ENCODE results near the gene KCNA3. TPM values are rescaled to one million over a fixed set of nuclear protein-coding genes. Genes with fewer than 3 reads are reported as not detected.

The KCNA3 gene
- total RNA-seq, 1 donor from 2014 or later: not detected

DNA sequence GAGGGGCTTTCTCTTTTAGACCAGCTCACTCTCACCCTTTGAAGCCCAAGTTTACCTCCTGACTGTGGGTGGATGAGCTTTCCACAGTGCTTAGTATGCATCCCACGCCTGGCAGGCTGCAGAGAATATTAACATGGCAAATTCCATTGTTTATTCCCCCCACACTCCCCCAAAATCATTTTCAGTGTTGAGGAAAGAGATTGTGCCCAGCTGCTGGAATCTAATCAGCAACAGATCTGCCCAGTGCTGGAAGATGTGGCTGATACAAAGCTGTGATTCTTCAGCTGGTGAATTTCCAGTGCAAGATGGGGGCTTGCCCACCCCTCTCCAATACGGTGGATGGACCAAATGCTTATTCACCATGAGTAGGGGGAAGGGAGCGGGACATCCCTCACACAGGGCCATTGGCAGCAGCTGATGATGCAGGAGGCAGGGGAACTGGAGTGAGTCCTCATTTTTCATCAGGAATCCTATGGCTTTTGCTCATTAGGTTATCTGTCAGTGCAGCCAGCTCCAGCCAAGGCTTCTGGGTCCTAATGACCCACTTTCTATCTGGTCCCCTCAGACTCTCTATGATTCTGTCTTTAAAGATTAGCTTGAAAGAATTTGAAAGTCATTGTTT lies 39.7 kb upstream of the KCNA3 start:
- no peak overlapping the region for H3K4me3 ChIP-seq (ENCODE audit: low read depth, low read length)
- DNase-seq (ENCODE audit: low read depth) (no peak), FAIRE-seq (peak; percentile 89)
- H3K27me3 ChIP-seq (ENCODE audit: control insufficient read depth, insufficient read depth, low read length): no peaks in the 10 kb centered on the region
- H3K36me3 ChIP-seq (ENCODE audit: control insufficient read depth, insufficient read depth, low read length): no peaks in the 10 kb centered on the region
- TF ChIP-seq, protein P1, sequence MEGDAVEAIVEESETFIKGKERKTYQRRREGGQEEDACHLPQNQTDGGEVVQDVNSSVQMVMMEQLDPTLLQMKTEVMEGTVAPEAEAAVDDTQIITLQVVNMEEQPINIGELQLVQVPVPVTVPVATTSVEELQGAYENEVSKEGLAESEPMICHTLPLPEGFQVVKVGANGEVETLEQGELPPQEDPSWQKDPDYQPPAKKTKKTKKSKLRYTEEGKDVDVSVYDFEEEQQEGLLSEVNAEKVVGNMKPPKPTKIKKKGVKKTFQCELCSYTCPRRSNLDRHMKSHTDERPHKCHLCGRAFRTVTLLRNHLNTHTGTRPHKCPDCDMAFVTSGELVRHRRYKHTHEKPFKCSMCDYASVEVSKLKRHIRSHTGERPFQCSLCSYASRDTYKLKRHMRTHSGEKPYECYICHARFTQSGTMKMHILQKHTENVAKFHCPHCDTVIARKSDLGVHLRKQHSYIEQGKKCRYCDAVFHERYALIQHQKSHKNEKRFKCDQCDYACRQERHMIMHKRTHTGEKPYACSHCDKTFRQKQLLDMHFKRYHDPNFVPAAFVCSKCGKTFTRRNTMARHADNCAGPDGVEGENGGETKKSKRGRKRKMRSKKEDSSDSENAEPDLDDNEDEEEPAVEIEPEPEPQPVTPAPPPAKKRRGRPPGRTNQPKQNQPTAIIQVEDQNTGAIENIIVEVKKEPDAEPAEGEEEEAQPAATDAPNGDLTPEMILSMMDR (IDR thresholded peaks at IDR 0.05; ENCODE audit: insufficient read depth, low read length, severe bottlenecking): no peak

DNA sequence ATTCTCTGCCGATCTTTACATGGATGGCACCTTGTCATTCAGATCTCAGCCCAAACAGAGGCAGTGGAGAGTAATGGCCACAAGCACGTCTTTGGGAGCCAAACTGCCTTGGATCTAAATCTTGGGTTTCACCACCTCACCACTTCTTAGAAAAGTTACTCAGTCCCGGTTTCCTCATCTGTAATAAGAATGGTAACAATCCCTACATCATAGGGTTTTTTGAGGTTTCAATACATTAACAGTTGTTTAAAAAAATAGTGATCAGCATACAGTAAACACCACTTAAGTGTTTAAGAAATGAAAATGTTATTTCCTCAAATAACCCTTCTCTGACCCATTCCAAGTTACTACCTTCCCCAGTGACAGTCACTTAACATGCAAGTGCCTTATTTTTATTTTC lies 38.5 kb upstream of the KCNA3 start:
- H3K36me3 ChIP-seq (ENCODE audit: control insufficient read depth, insufficient read depth, low read length): no peaks in the 10 kb centered on the region
- no peaks in the 10 kb centered on the region for H3K27me3 ChIP-seq (ENCODE audit: control insufficient read depth, insufficient read depth, low read length)
- DNase-seq (ENCODE audit: low read depth) (no peak), FAIRE-seq (no peak)
- H3K4me3 ChIP-seq (ENCODE audit: low read depth, low read length): no peak overlapping the region
- TF ChIP-seq, protein P1 (IDR thresholded peaks at IDR 0.05; ENCODE audit: insufficient read depth, low read length, severe bottlenecking): no peak

DNA sequence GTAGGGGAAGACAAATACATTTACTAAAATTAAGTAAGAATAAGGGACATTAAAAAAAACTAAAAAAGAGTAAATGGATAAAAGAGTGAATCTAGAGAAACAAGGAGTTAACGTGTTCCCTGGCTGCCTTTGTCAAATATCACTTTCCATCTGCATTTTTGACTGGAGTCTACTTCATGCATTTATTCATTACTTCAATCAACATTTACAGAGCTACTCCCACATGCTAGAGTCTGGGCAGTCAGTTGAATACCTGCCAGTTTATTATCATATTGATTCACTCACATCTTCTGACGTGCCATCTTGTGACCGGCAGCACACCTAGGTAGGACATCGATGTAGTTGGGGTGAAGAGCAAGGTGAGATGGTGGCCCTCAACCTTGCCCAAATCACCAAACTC lies 35.6 kb upstream of the KCNA3 start:
- FAIRE-seq: no peak
- Histone ChIP-seq H3K4me3 (ENCODE audit: low read depth, low read length) (no peak overlapping the region), H3K36me3 (ENCODE audit: control insufficient read depth, insufficient read depth, low read length) (no peaks in the 10 kb centered on the region), H3K27me3 (ENCODE audit: control insufficient read depth, insufficient read depth, low read length) (no peaks in the 10 kb centered on the region)
- no peak for DNase-seq (ENCODE audit: low read depth)
- TF ChIP-seq, protein P1 (IDR thresholded peaks at IDR 0.05; ENCODE audit: insufficient read depth, low read length, severe bottlenecking): no peak

DNA sequence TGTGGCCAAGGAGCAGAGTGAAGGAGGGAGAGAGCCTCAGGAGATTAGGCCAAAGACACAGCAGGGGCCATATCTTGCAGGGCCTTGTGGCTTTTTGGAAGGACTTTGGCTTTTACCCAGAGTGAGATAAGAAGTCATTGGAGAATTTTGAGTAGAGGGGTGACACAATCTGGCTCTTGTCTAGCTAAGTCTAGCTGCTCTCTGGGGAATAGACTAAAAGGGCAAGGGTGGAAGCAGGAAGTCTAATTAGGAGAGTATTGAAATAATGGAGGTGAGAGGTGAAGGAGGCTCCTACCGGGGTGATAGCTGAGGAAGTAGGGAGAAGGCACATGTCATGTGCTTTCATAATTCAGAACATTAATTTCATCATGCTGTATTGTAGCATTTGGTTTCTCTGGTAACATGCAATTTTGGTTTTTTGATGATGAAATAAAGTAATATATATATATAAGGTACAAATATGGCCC lies 34.3 kb upstream of the KCNA3 start:
- TF ChIP-seq, protein P1 (IDR thresholded peaks at IDR 0.05; ENCODE audit: insufficient read depth, low read length, severe bottlenecking): no peak
- Histone ChIP-seq H3K36me3 (ENCODE audit: control insufficient read depth, insufficient read depth, low read length) (no peaks in the 10 kb centered on the region), H3K27me3 (ENCODE audit: control insufficient read depth, insufficient read depth, low read length) (no peaks in the 10 kb centered on the region), H3K4me3 (ENCODE audit: low read depth, low read length) (no peak overlapping the region)
- DNase-seq (ENCODE audit: low read depth): no peak
- no peak for FAIRE-seq

DNA sequence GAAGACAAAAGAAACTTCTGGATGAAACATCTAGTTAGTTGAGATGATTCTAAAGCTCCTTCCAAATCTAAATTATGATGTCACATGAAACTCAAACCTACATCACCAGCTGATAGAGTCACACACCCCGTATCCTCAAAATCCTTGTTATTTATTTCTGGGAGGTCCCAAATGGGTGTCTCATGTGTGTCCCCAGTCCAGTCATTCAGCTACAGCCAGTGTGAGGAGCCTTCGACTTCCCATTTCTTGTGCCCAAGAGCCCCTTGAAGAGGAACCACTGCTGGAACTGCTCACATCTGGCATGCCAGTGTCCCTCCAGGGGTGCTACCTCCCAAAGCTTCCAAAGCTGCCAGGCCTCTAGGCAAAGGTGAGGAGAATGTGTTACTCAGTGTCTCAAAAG lies 32.5 kb upstream of the KCNA3 start:
- no peak for FAIRE-seq
- TF ChIP-seq, protein P1 (IDR thresholded peaks at IDR 0.05; ENCODE audit: insufficient read depth, low read length, severe bottlenecking): no peak

DNA sequence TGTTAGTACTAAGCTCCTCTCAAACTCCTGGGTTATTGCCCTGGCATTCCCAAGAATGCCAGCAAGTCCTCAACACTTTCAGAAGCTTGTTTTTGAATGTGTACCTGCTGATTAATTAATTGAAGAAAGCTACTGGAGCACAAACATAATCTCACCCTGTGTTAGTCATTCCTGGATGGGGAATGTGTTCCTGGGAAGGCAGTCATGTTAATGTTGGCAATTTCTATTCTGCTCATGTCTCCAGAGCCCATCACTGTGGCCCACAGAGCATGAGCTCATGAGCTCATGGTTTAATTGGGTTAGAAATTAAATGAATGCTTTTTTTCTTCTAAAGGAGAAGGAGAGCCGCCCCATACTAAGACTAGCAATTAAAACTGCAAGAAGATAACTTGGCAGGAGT lies 31.9 kb upstream of the KCNA3 start:
- TF ChIP-seq, protein P1 (IDR thresholded peaks at IDR 0.05; ENCODE audit: insufficient read depth, low read length, severe bottlenecking): no peak
- DNase-seq (ENCODE audit: low read depth): no peak
- H3K36me3 ChIP-seq (ENCODE audit: control insufficient read depth, insufficient read depth, low read length): no peaks in the 10 kb centered on the region
- no peak for FAIRE-seq
- H3K27me3 ChIP-seq (ENCODE audit: control insufficient read depth, insufficient read depth, low read length): no peaks in the 10 kb centered on the region
- no peak overlapping the region for H3K4me3 ChIP-seq (ENCODE audit: low read depth, low read length)

More for the DNA sequence above, 32.5 kb upstream of the KCNA3 start:
- DNase-seq (ENCODE audit: low read depth): no peak
- no peaks in the 10 kb centered on the region for H3K36me3 ChIP-seq (ENCODE audit: control insufficient read depth, insufficient read depth, low read length)
- H3K27me3 ChIP-seq (ENCODE audit: control insufficient read depth, insufficient read depth, low read length): no peaks in the 10 kb centered on the region
- no peak overlapping the region for H3K4me3 ChIP-seq (ENCODE audit: low read depth, low read length)
